ENCODE data around the gene P2RY14. TPM values are rescaled to one million over a fixed set of nuclear protein-coding genes. Genes with fewer than 3 reads are reported as not detected.

Gene P2RY14
- polyA plus RNA-seq, 1 donor (not counting 4 experiments of a cell fraction or from before 2014, with no cell fraction given), result not detected

GRCh38 chr3:151259664-151260063, 18.7 kb downstream of the P2RY14 start:
- Histone ChIP-seq H3K27ac (ENCODE audit: control insufficient read depth, insufficient read depth, low read length) (no peak overlapping the region), H3K9me3 (ENCODE audit: control insufficient read depth, low read depth, low read length) (no peaks in the 10 kb centered on the region), H4K20me1 (ENCODE audit: control insufficient read depth, extremely low read depth, insufficient read depth, low read length) (no peaks in the 10 kb centered on the region), H3K27me3 (ENCODE audit: control insufficient read depth, extremely low read depth, insufficient read depth, low read length) (no peaks in the 10 kb centered on the region), H3K4me1 (ENCODE audit: control insufficient read depth, extremely low read depth, insufficient read depth, low read length) (no peaks in the 10 kb centered on the region), H3K36me3 (ENCODE audit: control insufficient read depth in 2 of 2, extremely low read depth in 1 of 2, insufficient read depth in 2 of 2, low read length in 2 of 2) (no peaks in the 10 kb centered on the region), H3K4me2 (ENCODE audit: control insufficient read depth, extremely low read depth, insufficient read depth, low read depth, low read length) (no peak overlapping the region), H3K4me3 (ENCODE audit: control insufficient read depth in 2 of 3, extremely low read depth in 1 of 3, insufficient read depth in 2 of 3, low read depth in 1 of 3, low read length in 3 of 3) (no peak overlapping the region), H3K79me2 (ENCODE audit: control insufficient read depth, insufficient read depth, low read length) (no peaks in the 10 kb centered on the region), H3K9me1 (ENCODE audit: control insufficient read depth, extremely low read depth, insufficient read depth, low read length) (no peaks in the 10 kb centered on the region), H2AFZ (ENCODE audit: control insufficient read depth, low read length) (no peak overlapping the region), H3K9ac (ENCODE audit: control insufficient read depth, extremely low read depth, insufficient read depth, low read length) (no peak overlapping the region)
- dilution Hi-C loops (cut with MboI; ENCODE audit: extremely low pct_ligation_motif_present, low sequenced_read_pairs), result no loop called here
- TF ChIP-seq EZH2 (IDR thresholded peaks at IDR 0.05; ENCODE audit: low read length) (no peak), CTCF (optimal IDR thresholded peaks at IDR 0.05 in 1 of 3, IDR thresholded peaks at IDR 0.05 in 1 of 3, conservative IDR thresholded peaks at IDR 0.05 in 1 of 3; ENCODE audit: extremely low read depth in 1 of 3, insufficient read depth in 2 of 3, low read length in 3 of 3) (no peak)
- DNase-seq (ENCODE audit: low read depth, low spot score), result no peak
- no peak for FAIRE-seq

- no peak for DNase-seq (ENCODE audit: low read depth, low spot score)
- Histone ChIP-seq H3K4me2 (ENCODE audit: control insufficient read depth, extremely low read depth, insufficient read depth, low read depth, low read length) (no peak overlapping the region), H3K4me1 (ENCODE audit: control insufficient read depth, extremely low read depth, insufficient read depth, low read length) (no peaks in the 10 kb centered on the region), H3K79me2 (ENCODE audit: control insufficient read depth, insufficient read depth, low read length) (no peaks in the 10 kb centered on the region), H4K20me1 (ENCODE audit: control insufficient read depth, extremely low read depth, insufficient read depth, low read length) (no peaks in the 10 kb centered on the region), H3K4me3 (ENCODE audit: control insufficient read depth in 2 of 3, extremely low read depth in 1 of 3, insufficient read depth in 2 of 3, low read depth in 1 of 3, low read length in 3 of 3) (no peak overlapping the region), H3K27me3 (ENCODE audit: control insufficient read depth, extremely low read depth, insufficient read depth, low read length) (no peaks in the 10 kb centered on the region), H2AFZ (ENCODE audit: control insufficient read depth, low read length) (no peak overlapping the region), H3K27ac (ENCODE audit: control insufficient read depth, insufficient read depth, low read length) (no peak overlapping the region), H3K9me1 (ENCODE audit: control insufficient read depth, extremely low read depth, insufficient read depth, low read length) (no peaks in the 10 kb centered on the region), H3K36me3 (ENCODE audit: control insufficient read depth in 2 of 2, extremely low read depth in 1 of 2, insufficient read depth in 2 of 2, low read length in 2 of 2) (no peaks in the 10 kb centered on the region), H3K9me3 (ENCODE audit: control insufficient read depth, low read depth, low read length) (no peaks in the 10 kb centered on the region), H3K9ac (ENCODE audit: control insufficient read depth, extremely low read depth, insufficient read depth, low read length) (no peak overlapping the region)
- TF ChIP-seq CTCF (optimal IDR thresholded peaks at IDR 0.05 in 1 of 3, IDR thresholded peaks at IDR 0.05 in 1 of 3, conservative IDR thresholded peaks at IDR 0.05 in 1 of 3; ENCODE audit: extremely low read depth in 1 of 3, insufficient read depth in 2 of 3, low read length in 3 of 3), result no peak
- no peak for TF ChIP-seq EZH2 (IDR thresholded peaks at IDR 0.05; ENCODE audit: low read length)
- dilution Hi-C loops (cut with MboI; ENCODE audit: extremely low pct_ligation_motif_present, low sequenced_read_pairs), result no loop called here
- FAIRE-seq, result no peak
These were observed 21.6 kb downstream of the P2RY14 start for GRCh38 chr3:151256749-151257148.
